Fibroblast of skin of left quadriceps (primary cell): Measurements from ENCODE around the gene S100A14.
"Not testable (repeated sequence)": the region's sequence is repeated elsewhere in the genome, so short reads cannot be mapped to it uniquely, and the experiment has no call there.

Experiments
- DNase-seq, 2 experiments: peaks; one replicate each; pipeline ENCODE4 v3.0.0-alpha.2; 2013; ENCODE audit warnings: low read depth in 2 of 2

The S100A14 gene

DNA sequence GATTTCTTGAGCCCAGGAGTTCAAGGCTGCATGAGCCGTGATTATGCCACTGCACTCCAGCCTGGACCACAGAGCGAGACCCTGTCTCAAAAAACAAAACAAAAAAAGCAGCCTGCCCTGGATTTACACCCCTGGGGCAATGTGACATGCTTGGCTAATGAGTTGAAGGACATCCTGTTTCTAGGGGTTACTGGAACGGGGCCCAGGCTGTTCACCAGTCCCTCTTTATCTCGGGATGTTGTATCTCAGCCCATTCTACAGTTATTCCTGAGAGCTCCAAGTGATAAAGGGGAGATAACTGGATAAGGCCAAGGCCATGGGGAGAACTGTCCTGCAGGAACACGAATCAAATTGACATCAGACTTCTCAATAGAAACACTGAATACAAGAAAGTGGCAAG lies 28.8 kb downstream of the S100A14 start:
- DNase-seq = no peak

GRCh38 chr1:153586347-153586746 lies 29.8 kb downstream of the S100A14 start:
- DNase-seq = no peak

- DNase-seq = no peak
Observed at GRCh38 chr1:153585006-153585405, 31.1 kb downstream of the S100A14 start.

- DNase-seq = no peak
Observed at GRCh38 chr1:153583976-153584375, 32.1 kb downstream of the S100A14 start.

DNA sequence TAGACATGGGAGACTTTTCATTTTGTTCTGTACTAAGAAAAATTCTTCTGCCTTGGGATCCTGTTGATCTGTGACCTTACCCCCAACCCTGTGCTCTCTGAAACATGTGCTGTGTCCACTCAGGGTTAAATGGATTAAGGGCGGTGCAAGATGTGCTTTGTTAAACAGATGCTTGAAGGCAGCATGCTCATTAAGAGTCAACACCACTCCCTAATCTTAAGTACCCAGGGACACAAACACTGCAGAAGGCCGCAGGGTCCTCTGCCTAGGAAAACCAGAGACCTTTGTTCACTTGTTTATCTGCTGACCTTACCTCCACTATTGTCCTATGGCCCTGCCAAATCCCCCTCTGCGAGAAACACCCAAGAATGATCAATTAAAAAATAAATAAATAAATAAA lies 32.6 kb downstream of the S100A14 start:
- not testable (repeated sequence) for DNase-seq

DNA sequence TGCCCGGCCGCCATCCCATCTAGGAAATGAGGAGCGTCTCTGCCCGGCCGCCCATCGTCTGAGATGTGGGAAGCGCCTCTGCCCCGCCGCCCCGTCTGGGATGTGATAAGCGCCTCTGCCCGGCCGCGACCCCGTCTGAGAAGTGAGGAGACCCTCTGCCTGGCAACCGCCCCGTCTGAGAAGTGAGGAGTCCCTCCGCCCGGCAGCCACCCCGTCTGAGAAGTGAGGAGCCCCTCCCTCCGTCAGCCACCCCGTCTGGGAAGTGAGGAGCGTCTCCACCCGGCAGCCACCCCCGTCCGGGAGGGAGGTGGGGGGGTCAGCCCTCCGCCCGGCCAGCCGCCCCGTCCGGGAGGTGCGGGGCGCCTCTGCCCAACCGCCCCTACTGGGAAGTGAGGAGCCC lies 33.3 kb downstream of the S100A14 start:
- DNase-seq = not testable (repeated sequence)

- no peak for DNase-seq
Observed at GRCh38 chr1:153578936-153579335, 37.2 kb downstream of the S100A14 start.

GRCh38 chr1:153578490-153578889 lies 37.6 kb downstream of the S100A14 start:
- DNase-seq = peak; percentile 46 to 52

GRCh38 chr1:153577624-153578051 lies 38.5 kb downstream of the S100A14 start:
- DNase-seq = no peak

- no peak for DNase-seq
Observed at GRCh38 chr1:153577138-153577537, 39.0 kb downstream of the S100A14 start.

GRCh38 chr1:153575497-153575896 lies 40.6 kb downstream of the S100A14 start:
- DNase-seq = not testable (repeated sequence)

DNA sequence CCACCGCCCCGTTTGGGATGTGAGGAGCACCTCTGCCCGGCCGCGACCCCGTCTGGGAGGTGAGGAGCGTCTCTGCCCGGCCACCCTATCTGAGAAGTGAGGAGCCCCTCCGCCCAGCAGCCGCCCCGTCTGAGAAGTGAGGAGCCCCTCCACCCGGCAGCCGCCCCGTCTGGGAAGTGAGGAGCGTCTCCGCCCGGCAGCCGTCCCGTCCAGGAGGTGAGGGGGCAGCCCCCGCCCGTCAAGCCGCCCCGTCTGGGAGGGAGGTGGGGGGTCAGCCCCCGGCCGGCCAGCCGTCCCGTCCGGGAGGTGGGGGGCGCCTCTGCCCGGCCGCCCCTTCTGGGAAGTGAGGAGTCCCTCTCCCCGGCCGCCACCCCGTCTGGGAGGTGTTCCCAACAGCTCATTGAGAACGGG lies 41.0 kb downstream of the S100A14 start:
- not testable (repeated sequence) for DNase-seq

- DNase-seq = no peak
Observed at GRCh38 chr1:153573351-153573750, 42.8 kb downstream of the S100A14 start.

DNA sequence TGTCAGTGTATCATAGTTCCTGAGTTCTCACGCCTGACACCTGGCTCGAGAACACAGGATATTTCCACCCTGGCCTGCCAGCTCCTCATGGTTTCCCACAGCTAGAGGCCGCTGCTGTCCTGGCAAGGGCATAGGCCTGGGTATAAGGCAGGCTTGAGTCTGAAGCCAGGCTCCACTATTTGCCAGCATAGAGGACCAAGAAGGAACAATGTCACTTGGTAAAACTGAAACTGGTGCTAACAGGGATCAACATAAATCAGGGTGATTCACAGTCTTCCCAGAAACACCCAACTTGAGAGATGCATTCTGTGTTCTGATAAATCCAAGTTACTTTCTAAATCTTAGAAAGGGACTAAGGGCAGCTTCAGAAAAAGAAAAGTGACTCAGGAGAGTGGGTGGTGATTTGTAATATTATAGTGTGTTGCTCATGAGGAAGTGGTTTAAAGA lies 43.5 kb downstream of the S100A14 start:
- DNase-seq = peak; percentile 47 to 48

- DNase-seq = no peak
Observed at GRCh38 chr1:153571706-153572105, 44.4 kb downstream of the S100A14 start.

DNA sequence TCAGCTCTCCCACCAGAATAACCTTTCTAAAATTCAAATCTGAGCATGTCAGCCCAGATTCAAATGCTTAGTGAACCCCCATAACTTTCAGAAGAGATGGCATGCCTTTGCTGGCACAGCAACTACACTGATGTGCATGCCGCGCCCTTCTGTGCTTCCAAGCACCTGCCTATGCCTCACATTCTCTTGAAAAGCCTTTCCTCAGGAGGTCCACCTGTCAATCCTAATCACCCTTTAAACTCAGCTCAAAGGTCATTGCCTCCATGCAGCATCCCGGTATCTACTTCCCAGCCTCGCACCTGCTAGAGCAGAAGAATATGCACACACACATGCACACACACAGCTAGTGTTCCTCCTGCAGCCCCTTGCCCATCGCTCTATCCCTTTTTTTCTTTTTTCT lies 45.3 kb downstream of the S100A14 start:
- no peak for DNase-seq

GRCh38 chr1:153569465-153569864 lies 46.7 kb downstream of the S100A14 start:
- no peak for DNase-seq

GRCh38 chr1:153568367-153569099 lies 47.6 kb downstream of the S100A14 start:
- peak; percentile 65 to 66 for DNase-seq

DNA sequence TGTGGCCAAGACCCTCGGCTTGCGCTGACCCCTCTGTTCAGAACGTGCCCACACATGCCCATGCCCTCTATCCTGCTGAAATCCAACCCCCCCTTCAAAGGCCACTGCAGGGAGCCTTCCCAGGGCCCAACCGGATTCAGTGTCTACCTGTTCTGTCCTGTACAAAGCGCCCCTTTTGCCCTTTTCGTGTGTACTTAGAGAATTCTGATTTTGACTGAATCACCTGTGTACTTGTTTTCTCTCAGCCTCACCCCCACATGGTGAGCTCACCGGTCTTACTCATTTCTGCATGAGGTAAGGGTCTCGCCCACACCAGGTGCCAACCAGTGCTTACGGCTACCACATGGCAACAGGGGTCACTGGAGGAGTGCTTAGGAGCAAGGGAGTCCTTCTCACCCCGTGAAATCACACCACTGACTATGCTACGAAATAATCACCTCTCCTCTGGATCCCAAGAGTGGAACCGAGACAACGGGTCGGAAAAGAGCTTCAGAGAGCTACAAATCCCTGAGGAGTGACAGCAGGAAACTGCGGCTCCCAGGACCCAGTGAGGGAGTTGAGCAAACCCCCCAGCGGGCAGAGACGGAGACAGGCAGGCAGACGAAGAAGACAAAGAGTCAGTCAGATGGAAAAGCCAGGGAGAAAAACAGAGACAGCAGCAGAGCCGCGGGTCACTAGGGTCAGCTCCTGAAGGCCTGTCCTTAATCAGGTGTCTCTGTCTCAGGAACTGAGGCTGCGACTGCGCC lies 48.3 kb downstream of the S100A14 start:
- DNase-seq = no peak

- peak; percentile 95 for DNase-seq
Observed at GRCh38 chr1:153566414-153567371, 49.4 kb downstream of the S100A14 start.

DNA sequence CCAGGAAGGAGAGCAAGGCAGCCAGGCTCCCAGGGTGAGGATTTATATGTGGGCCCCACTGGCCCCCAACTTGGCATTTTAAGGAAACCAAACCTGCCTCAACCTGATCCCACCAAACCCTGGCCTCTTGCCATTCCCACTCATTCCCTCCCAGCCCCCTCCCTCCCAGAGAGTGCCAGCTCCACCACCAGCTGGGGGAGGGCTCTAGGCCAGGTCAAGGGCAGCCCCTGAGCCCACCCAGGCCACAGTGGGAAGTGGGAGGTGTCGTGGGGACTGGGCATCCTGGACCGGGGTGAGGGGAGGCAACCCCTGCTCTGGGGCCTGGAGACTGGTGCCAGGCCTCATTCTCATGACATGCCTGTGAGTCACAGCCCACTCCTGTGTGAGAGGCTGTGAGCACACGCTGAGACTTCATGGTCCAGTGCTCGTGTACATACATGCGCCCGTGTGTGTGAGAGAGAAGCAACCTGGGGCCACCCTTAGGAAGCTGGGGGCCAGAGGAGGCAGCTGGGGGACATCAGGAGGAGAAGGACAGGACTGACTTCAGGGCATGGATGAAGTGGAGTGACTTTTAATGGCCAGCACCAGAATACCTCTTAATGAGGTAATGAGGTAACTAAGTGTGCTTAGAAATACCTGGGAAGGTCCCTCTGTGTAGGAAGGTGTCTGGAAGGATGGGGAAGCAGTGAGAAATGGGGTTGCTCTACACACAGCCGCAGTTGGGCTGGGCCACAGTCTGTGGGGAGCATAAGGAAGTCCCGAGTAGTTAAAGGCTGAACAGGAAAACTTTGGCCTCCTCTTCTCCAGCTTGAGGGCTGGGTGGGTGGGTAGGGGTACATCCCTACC lies 50.4 kb downstream of the S100A14 start, which contains the start of gene S100A2:
Gene S100A2, minus strand, starts transcription at position 316 of the 846 bp plus-strand sequence. CDS start 1,967 bp downstream, outside the sequence.
- peak; percentile 75 to 76 for DNase-seq
